ENCODE measurements around the gene AGXT2.

DNA sequence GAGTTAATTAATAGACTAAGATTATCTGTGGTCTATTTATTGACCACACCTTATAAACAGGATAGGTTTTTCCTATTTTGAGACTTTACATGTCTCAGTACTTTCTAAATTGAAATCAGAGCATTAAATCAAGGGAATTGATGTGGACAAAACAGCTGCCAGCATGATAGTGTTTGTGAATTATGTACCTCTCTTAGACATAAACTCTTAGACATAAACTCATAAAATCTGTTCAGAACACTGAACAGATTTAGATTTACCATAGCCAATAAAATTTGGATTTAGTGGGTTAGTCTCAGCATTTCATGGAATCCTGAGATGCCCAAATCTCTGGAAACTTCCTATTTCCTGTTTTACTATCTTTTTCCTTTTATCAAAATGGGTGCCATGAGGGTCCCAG is 11.5 kb upstream of the AGXT2 start:
- TF ChIP-seq, protein P1, sequence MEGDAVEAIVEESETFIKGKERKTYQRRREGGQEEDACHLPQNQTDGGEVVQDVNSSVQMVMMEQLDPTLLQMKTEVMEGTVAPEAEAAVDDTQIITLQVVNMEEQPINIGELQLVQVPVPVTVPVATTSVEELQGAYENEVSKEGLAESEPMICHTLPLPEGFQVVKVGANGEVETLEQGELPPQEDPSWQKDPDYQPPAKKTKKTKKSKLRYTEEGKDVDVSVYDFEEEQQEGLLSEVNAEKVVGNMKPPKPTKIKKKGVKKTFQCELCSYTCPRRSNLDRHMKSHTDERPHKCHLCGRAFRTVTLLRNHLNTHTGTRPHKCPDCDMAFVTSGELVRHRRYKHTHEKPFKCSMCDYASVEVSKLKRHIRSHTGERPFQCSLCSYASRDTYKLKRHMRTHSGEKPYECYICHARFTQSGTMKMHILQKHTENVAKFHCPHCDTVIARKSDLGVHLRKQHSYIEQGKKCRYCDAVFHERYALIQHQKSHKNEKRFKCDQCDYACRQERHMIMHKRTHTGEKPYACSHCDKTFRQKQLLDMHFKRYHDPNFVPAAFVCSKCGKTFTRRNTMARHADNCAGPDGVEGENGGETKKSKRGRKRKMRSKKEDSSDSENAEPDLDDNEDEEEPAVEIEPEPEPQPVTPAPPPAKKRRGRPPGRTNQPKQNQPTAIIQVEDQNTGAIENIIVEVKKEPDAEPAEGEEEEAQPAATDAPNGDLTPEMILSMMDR (IDR thresholded peaks at IDR 0.05; ENCODE audit: low read depth, low read length, poor library complexity, severe bottlenecking): no peak
- no peak for TF ChIP-seq EZH2phosphoT487 (IDR thresholded peaks at IDR 0.05; ENCODE audit: borderline replicate concordance, low read length)
